A549 treated with Mapracorat at 1 μM for 4 hours (cell line): ENCODE measurements around the gene PIGS. TPM values are rescaled to one million over a fixed set of nuclear protein-coding genes. Genes with fewer than 3 reads are reported as not detected.

Experiments
- total RNA-seq: library from RNA; stranded (reverse); fragments of 200-300 nt; extraction: Qiagen RNA extraction; gene quantifications from 5 replicates; pipeline ENCODE4 v1.2.3, GENCODE V29; 2022

Gene PIGS
- total RNA-seq: 54.1 to 62.3 TPM (median 59.6 TPM) in 5 replicates

DNA sequence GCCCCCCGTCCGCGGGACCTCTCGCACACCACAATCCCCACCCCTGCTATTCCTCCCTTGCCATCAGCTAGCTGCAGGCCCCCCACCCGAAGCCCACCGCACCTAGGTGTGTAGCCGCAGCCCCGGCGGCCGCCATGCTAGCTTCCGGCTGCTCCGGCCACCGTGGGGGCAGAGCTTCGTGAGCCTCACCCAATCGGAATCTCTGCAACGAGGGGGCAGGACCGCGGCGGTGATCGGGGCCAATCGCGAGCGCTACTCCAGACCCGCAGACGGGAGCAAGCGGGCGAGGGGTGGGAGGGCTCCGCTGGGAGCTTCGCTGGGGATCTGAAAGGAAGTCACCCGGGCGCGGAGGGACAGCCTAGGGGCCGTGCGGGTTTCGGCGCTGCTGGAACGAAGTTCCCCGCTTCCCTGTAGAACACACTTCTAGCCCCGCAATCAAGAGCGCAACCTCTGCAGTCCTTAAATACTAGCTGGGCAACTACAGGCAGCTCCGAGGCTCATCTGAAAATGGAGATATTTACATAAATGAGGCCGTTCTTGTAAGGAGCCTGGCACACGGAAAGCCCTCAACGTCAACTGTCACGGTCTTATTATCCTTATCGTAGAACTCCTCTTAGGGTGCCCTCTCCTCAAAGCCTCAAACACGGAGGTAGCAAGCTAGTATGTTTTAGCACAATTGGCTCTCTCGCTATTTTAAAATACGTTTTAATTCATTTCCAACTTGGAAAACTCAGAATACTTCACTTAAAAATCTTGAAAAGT, at the start of gene PIGS:
Gene PIGS, minus strand, starts transcription at position 164 of the 762 bp plus-strand sequence. Its CDS starts 28 bp downstream, at position 136.

DNA sequence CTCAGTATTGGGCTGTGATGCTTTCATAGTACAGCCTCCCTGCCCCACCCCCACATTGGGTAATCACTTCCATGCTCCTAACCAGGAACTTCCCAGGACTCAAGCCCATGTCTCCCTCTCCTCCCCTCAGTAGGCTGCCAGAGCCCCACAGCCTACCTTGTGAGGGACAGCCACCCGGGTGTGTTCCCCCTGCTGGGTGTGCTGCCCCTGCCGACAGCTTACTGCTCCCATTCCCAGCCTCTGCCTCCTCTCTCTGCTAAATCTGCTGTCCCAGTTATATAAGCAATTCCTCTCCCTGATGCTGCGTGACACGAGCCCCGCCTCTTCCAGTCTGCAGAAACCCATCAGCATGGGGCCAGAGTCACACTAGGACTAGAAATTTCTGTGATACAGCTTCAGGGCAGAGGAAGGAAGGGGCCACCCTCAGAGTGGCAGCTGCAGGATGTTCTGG, 42.6 kb upstream of the PIGS start, which contains the start of gene RSKR:
Gene RSKR, minus strand, starts transcription at position 255 of the 451 bp plus-strand sequence. Its CDS starts 24 bp downstream, at position 231.

DNA sequence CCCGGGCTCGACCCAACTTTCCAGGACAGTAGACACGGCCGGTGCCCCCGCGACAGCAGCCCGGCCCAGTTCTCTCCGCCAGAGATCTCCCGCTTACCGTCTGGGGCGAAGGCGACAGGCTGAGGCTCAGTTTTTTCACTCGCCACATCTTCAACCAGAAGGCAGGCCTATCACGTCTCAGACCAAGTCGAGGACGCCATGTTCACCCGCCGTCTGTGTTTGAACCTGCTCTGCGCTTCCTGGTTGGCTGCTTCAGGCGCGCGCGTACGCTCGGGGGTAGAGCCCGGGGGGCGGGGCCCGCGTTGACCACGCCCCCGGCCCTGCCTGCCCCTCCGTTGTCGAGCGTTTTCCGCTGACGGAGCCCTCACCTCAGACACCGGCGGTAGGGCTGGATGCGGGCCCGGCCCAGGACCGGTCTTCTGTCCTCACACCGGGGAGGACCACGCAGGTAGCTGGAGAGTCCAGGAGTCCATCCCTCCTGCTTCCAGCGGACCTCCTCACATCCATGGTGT, 27.5 kb upstream of the PIGS start, which contains the start of gene SPAG5:
Gene SPAG5, minus strand, starts transcription at position 227 of the 512 bp plus-strand sequence. Its CDS starts 79 bp downstream, at position 148.

DNA sequence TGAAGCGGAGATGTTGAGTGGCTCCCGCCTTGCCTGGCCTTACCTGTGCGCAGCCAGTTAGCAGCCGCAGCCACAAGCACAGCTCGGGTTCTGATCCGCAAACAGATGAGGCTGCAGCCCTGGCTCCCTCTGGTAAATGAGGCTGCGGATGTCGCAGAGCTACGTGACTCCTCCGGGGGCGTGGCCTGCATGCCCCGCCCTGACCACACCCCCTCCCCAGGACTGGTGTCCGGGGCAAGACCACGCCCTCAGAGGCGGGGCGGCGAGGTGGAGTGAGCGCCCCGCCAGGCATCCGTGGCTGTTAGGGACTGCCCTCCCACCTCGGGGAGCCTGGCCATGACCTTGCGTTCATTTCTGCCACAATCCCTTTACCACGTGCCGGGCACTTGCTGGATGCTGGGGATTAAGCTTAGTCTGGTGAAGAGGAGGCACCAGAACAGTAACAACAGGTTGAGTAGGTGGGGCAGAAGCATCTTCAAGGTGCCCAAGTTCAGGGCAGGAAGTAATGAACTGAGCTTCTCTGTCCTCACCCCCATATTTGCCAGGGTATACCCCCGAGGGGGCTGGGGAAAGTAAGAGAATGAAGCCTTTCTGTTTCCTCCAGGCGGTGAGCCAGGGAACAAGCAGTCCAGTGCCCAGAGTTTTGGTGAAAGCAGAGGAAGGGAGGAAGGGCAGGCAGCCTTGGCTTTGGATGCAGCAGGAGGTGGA, 5.6 kb upstream of the PIGS start, which contains the start of gene ALDOC:
Gene ALDOC, minus strand, starts transcription at position 138 of the 708 bp plus-strand sequence. CDS start 1,363 bp downstream, outside the sequence.

DNA sequence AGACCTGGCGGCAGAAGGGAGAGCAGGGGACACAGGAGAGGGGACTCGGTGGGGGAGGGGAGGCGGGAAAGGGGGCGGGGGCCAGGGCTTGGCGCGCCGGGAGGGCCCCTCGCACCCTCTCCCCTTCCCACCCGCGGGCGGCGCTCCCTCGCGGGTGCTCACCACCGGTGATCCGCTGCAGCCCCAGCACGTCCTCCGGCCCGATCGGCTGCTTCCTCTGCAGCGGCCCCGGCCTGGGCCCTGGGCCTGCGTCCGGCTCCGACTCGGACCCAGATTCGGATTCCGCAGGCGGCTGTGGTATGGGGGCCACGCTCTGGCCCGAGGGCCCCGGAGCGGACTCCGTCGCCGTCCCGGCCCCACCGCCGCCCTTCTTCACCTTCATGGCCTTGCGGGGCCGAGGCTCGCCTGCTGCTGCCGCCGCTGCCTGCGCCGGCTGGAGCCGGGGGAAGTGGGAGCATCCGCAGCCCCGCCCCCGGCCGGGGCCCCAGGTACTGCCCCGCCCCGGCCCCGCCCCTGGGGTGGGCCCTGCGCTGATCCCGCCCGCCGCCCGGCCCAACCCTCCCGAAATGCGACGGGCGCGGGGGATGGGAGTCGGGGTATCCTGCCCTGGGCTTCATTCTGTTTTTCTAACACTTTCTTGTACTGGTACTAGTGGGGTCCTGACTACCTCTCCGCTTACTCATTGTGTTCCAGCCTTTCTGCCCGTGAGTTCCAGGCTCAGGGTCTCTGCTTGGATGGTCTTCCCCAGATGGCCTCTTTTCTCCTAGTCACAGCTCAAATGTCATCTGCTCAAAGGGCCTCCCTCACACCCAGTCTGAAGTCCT, 18.9 kb downstream of the PIGS start, which contains the start of gene UNC119:
Gene UNC119, minus strand, starts transcription at position 449 of the 824 bp plus-strand sequence. Its CDS starts 67 bp downstream, at position 382.

DNA sequence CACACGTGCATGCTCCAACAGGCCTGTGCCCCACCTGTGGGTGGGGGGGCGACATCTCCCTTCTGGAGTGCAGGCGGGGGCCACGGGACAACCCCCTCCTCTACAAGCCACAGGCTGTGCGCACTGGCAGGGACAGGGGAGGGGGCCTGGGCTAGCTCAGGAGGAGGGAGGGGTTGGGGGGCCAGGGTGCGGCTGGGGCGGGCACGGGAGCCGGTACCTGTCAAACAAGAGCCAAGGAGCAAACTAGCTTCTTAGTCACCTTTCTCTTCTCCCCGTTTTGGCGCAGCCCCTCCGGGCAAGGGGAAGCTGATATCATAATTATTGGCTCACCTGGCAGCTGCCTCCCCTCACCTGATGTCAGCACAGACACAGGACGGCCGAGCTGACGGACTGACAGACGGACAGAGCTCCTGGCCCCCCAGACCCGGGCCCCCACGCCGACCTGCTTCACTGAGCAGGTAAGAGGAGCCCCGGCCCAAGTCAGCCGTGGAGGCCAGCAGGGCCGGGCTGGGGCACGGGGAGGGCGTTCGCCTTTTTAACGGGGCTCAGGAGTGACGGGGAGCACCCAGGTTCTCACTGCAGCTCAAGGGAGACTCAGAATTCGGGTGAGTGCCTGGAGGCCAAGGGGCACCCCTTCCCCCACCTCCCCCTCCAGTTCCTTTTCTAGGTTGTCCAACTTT, 65.2 kb downstream of the PIGS start, which contains the start of gene FOXN1:
Gene FOXN1, plus strand, starts transcription at position 363 of the 680 bp plus-strand sequence. CDS start 17,622 bp downstream, outside the sequence.

Other genes starting within 250 kb of the PIGS start
- 51.7 to 57.4 TPM (median 53.9 TPM) in 5 replicates for gene IFT20, start 236.1 kb downstream of the PIGS start, total RNA-seq
- gene TNFAIP1, start 235.8 kb downstream of the PIGS start, total RNA-seq: 43.5 to 54.2 TPM (median 49.7 TPM) in 5 replicates
- gene POLDIP2, start 214.0 kb downstream of the PIGS start, total RNA-seq: 141 to 166 TPM (median 163 TPM) in 5 replicates
- not detected in 5 replicates for gene SEBOX, start 206.3 kb downstream of the PIGS start, total RNA-seq
- gene VTN, start 201.2 kb downstream of the PIGS start, total RNA-seq: 15.7 to 22.7 TPM (median 20.1 TPM) in 5 replicates
- gene SARM1, start 199.8 kb downstream of the PIGS start, total RNA-seq: 5.1 to 7.1 TPM (median 5.6 TPM) in 5 replicates
- gene SLC46A1, start 165.3 kb downstream of the PIGS start, total RNA-seq: 14.1 to 22.0 TPM (median 19.5 TPM) in 5 replicates
- gene SLC13A2, start 97.9 kb downstream of the PIGS start, total RNA-seq: 0.12 to 0.19 TPM (median 0.17 TPM) in 4 of 5 replicates, not detected in the other
- gene FOXN1, start 65.2 kb downstream of the PIGS start, total RNA-seq: 0.04 to 0.08 TPM (median 0.06 TPM) in 3 of 5 replicates, not detected in the others
- gene UNC119, start 18.9 kb downstream of the PIGS start, total RNA-seq: 24.1 to 32.8 TPM (median 30.7 TPM) in 5 replicates
- gene ALDOC, start 5.4 kb upstream of the PIGS start, total RNA-seq: 1.6 to 2.4 TPM (median 2.1 TPM) in 5 replicates
- gene SPAG5, start 27.5 kb upstream of the PIGS start, total RNA-seq: 73.4 to 82.5 TPM (median 76.4 TPM) in 5 replicates
- 2.5 to 5.1 TPM (median 4.1 TPM) in 5 replicates for gene RSKR, start 42.7 kb upstream of the PIGS start, total RNA-seq
- gene BLTP2, start 73.6 kb upstream of the PIGS start, total RNA-seq: 52.1 to 72.8 TPM (median 58.9 TPM) in 5 replicates
- gene SDF2, start 90.4 kb upstream of the PIGS start, total RNA-seq: 76.6 to 84.1 TPM (median 79.5 TPM) in 5 replicates
- gene SUPT6H, start 90.7 kb upstream of the PIGS start, total RNA-seq: 63.2 to 74.0 TPM (median 72.8 TPM) in 5 replicates
- 0.94 to 1.5 TPM (median 1.3 TPM) in 5 replicates for gene PROCA1, start 140.4 kb upstream of the PIGS start, total RNA-seq
- 206 to 245 TPM (median 234 TPM) in 5 replicates for gene RAB34, start 146.3 kb upstream of the PIGS start, total RNA-seq
- 2,043 to 2,209 TPM (median 2,092 TPM) in 5 replicates for gene RPL23A, start 148.5 kb upstream of the PIGS start, total RNA-seq
- gene TLCD1, start 154.7 kb upstream of the PIGS start, total RNA-seq: 34.3 to 51.2 TPM (median 45.0 TPM) in 5 replicates
- 3.1 to 5.0 TPM (median 4.1 TPM) in 5 replicates for gene NEK8, start 157.3 kb upstream of the PIGS start, total RNA-seq
- 59.0 to 90.5 TPM (median 85.4 TPM) in 5 replicates for gene TRAF4, start 172.5 kb upstream of the PIGS start, total RNA-seq